H4 (cell line): Measurements from ENCODE around the gene OAF. TPM values are rescaled to one million over a fixed set of nuclear protein-coding genes. Genes with fewer than 3 reads are reported as not detected.
"Not testable (repeated sequence)": the region's sequence is repeated elsewhere in the genome, so short reads cannot be mapped to it uniquely, and the experiment has no call there.

ENCODE experiments used
- DNase-seq: peaks from one replicate; pipeline ENCODE4 v3.0.0-alpha.2; 2015; ENCODE audit warnings: low spot score
- total RNA-seq: library from RNA; depleted of rRNA; stranded (reverse); fragments of >200 nt; shearing (Covaris generic); gene quantifications from 2 replicates; pipeline ENCODE4 v1.2.3, GENCODE V29; 2014

Gene OAF
- total RNA-seq, 1 experiment from 2014 or later = 33.5 TPM

DNA sequence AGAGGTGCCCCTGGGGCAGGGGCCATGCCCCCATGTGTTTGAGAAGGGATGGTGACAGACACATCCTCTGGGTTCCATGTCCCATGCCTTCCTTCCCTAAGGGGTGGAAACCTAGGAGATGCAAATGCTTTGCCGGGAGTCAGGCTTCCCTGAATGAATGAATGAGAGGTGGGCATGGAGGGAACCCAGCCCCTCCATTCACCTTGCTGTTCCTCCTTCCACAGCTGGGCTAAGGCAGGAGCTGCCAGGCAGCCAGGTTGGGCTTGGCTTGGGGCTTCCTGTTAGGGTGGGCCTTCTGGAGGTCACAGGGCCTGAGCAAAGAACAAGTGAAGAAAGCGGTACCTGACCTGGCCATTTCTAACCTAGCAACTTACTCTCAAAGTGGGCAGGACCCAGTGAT, 30.0 kb downstream of the OAF start:
- no peak for DNase-seq

DNA sequence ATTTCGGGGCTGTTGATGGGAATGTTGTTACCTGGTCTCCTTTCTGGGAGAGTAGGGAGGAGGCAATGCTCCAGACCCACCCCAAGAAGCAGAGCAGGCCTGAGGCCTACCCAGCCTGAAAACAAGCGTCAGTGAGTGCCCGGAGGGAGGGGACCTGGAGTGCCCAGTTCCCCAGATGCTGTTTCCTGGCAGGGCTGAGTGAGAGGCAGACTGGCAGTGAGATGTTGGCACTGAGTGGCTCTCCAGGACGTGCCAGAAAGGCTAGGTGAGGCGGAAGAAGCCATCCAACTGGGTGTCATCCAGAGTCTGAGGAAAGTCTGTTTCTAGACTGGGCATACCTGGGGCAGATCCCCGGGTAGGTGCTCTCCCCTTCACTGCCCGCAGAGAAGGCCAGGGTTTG, 30.4 kb downstream of the OAF start:
- no peak for DNase-seq

DNA sequence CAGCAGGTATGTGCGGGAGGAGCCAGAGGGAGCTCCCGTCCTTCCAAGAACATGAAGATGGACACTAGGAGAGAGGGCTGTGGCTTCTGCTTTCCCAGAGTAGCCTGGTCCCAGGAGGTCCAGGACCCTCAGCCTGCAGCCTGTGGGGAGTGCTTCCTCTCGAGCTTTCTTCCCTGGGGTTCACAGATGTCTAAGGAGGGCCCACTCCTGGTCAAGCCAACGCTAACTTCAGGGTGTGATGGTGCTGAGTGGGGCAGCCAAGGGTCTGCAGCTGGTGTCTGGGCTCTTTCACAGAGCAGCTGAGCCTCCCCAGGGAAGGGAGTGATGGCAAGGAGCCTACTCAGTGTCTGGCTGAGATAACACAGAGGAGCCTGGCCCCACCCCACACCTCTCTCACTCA, 32.4 kb downstream of the OAF start:
- no peak for DNase-seq

DNA sequence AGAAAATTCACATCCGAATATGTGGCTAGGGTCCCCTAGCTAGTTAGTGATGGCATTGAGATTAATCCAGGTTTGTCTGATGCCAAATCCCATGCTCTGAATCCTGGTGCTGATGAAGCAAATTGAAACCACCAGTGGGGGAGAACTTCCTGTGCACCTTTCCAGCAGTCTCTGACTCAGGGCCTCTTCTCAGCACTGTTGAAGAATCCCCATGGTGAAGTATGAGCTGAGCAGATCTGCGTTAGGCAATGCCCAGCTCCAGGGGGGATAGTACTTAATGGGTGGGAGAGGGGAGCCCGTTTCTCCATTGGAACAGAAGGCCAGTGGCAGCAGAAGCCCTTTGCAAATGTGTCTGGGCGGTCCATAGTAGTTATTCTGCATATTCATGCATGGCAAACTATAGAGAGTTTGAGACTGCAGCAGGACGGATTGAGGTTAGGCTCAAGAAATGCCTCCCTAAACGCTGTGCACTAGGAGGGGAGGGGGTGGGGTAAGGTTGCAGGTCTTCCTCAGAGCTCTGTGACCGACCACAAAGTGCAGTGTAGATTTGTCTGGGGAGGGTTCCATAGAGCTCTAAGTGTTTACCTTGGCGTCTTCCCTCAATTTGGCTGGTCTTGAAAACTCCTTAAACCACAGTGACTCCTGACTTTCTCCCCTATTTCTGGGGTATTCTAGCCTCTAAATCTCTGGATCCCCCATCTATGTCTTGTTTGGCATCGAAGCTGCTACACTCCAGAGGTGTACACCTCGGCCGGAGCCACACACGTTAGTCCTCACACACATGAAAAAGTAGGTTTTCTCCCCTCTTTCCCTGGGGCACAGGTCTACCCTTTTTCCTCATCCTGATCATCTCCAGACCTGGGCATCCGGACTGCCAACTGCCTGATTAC, 33.9 kb downstream of the OAF start:
- DNase-seq = no peak

DNA sequence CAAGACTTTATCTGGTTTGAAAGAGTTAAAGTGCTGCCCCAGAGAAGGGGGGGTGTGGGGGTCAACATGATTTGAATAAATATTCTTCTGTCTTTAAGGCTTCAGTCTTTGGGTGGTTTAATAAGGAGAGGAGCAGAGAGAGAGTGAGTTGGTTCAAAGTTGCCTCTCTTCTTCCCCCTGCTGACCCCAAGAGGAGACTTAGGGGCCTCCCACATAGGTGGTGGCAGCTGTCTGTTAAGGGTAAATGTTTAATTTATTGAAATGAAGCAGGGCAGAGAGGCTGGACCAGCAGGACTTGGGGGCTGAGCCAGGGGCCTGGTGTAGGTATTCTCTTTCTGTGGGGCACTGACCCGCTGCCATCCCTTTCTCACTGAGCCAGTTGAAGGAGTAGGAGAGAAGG, 34.6 kb downstream of the OAF start:
- DNase-seq = no peak

DNA sequence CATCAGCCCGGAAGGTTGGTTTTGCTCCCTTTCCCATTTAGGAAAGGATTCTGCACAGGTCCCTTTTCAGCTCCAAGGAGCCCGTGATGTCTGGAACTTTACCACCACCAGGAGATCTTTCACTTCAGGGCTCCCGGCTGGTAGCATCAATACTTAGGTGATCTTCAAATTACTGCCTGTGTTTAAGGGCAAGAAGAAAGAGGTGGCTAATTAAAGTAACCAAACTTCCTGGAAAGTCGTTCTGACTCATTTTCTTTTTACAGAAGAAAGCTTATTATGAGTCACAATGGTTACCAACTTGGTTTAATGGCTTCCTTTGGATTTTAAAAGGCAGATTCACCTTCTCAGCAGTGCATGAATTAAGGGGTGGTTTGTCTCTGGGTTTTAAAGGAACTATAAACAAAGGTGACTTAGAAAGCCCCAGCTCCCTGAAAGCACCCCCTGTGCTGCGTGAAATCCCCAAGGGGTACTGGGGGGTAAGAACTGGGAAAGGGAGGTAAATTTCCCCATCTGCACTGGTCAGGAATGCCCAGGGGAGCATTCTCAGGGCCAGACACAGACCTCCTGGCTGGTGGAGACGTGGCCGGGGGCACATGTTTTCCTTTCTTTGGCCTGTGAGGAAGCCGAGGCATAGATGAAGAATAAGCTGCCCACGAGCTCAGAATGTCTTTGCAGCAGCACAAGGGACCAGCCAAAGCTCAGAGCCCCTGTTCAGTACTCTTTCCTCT, 37.9 kb downstream of the OAF start:
- DNase-seq = peak; percentile 55

DNA sequence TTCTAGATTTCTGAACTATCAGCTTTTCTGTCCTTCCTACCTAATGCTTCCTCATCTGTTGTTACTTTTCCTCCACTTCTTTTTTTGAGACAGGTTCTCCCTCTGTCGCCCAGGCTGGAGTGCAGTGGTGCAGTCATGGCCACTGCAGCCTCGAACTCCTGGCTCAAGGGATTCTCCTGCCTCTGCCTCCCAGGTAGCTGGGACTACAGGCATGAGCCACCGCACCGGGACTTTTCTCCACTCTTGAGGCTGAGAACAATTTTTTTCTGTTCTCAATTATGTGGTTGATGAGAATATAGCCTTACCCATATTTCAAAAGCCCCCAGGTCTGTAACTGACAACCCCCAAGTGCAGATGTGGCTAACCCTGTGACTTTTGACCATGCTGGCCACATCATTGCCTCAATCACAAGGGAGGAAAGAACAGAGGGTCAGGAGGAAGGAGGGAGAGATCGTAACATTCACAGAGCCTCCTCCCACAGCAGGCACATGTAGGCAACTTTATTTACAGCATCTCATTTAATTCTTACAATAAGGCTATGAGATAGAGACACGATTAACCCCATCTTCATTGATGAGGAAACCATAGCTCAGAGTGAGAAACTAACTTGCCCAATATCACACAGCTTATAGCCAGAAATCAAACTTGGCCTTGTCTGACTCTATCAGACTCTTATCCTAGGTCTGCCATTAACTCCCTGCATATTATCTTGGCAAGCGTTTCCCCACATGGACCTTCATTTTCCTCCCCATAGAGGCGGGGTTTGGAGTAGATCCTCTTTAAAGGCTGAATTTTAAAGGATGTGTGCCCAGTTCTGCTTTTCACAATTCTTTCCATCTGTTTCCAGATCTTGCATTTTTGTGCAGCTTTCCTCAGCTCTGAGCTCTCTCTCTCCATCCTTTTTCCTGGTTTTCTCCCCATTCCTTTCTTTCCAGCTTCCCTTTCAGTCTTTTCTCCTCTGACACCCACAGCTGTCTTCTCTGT, 38.7 kb downstream of the OAF start:
- no peak for DNase-seq

DNA sequence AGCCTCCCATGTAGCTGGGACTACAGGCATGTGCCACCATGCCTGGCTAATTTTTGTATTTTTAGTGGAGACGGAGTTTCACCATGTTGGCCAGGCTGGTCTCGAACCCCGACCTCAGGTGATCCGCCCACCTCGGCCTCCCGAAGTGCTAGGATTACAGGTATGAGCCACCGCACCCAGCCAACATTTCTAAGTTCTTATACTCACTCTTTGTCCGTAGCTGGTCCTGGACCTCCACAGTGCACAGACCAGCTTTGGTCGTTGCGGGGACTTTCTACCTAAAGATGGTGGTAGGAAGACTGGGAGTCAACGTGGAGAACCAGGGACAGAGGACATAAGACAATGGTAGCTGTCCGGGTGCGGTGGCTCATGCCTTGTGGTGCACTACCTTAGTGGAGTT, 42.5 kb downstream of the OAF start:
- not testable (repeated sequence) for DNase-seq

DNA sequence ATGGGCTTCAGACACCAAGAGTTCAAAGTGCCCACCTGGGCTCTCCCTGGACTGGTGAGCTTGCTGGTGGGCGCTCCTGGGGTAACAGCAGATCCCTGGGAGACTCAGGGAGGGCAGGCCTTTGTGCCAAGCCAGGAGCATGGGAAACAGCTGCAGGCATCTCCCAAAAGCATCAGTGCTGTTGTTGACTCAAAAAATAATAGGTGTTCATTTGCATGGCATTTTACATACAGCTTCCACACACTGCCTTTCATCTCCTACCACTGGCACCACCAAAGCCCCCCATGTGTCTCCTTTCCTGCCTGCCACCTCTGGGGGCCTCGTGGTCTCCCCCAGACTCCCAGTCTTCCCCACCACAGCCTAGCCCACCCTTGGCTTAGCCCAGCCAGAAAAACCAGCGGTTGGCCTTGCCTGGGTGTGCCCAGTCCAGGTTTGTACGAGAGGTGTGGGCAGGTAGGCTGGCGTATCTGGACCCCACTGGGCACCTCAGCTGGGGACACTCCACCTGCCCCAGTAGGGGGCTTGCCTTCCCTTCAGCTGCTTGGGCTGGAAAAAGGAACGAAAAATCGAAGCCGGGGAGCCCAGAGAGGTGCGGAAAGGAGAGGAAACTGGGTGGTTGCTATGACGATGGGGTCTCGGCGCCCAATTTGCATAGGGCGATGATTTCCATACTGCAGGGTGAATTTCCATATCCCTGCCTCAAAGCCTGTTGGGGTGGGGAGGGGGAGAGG, 44.1 kb downstream of the OAF start:
- DNase-seq = no peak

DNA sequence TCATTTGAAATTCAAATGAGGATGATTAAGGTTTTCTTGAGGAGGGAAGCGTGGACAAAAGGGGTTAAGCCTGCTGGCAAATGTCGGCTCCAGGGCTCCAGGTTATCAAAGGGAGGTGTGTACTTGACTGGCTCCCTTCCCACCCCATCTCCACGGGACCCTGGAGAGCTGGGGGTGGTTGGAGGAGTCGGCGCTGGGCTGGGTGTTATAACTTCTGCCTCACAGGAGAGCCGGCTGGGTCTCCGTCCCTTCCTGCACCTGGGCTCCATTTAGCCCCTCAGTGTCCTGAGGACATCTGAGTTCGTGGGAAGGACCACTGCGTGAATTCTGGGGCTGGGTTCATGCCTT, 44.7 kb downstream of the OAF start:
- DNase-seq = no peak

DNA sequence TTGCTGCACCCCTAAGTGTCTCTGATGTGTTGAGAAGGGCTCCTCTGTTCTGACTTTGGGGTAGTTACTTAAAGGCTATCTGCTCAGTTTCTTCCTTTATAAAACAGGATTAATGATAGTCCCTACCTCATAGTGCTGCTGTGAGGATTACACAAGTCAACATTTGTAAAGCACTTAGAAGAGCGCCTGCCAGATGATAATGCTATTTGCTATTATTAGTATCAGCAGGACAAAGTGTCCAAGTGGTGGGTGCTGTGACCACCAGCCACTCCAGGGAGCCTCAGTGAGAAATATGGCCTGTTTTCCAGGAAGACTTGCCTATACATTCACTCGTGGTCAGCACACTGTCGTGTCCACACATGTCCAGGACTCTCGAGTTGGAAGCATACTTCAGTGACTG, 45.3 kb downstream of the OAF start:
- no peak for DNase-seq

DNA sequence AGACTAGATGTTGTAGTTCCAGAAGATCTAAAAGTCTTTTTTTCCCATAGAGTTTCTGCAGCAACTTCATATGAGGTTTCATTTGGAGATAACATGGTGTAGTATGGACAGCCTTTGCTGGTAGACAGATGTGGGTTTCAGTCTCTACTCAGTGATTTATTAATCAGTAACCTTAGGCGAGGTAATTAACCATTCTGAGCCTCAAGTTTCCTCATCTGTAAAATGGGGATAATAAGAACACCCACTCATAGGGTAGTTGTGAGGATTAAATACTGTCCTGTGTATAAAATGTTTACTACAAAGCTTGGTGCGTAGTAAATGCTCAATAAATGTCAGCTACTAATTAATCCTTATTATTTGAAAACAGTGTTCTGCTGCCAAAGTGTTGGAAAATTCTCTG, 45.9 kb downstream of the OAF start:
- DNase-seq = no peak

DNA sequence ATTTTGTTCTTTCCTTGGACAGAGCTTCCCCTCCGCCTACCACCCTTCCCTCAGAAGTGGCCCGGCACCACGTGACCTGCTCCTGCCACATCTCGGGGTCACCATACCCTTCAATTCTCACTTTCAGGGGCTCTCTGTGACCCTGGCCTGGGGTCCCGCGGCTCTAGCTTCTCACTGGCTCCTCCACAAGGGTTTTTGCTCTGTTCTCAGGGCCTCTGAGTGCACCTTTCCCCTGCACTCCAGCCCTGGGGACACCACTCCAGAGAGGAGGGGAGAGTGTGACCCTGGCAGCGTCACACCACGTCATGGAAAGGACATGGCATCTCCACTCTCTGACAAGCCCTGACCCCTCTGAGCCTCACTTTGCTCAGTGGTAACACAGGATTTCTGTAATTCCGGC, 46.5 kb downstream of the OAF start:
- no peak for DNase-seq

DNA sequence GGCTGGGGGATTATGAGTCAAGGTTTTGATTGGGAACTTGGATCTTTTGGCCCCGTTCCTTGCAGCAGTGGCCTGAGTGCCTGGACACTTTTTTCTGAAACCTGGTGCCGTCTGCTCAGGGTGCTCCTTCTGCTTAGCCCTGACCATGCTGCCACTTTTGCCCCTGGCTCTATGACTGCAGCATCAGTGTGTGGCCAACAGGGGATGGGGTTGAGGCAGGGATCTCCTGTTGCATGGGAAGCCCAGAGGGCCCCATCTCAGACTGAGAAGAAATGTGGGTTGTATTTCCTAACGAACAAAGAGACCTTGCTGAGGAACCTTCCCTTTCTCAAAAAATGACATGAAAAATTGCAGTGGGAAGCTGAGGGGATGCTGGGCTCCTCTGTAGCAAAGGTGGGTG, 47.8 kb downstream of the OAF start:
- no peak for DNase-seq

DNA sequence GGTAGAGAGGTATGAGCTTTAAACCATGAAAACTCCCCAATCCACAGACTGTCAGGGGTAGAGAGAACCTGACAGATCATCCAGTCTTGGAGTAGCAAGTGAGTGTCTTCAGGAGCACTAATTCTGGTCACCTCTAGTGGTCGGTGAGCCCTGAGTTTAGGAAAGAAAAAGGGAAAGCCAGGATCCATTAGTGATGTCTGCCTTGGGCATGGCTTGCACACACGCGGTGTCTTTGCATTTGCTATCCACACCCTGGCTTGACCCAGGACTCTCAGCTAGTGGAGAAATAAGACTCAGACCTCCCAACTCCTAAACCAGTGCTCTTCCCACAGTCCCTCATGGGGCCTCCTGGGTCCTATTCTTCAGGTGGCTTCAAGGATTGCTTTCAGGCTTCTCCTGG, 48.4 kb downstream of the OAF start:
- DNase-seq = no peak

DNA sequence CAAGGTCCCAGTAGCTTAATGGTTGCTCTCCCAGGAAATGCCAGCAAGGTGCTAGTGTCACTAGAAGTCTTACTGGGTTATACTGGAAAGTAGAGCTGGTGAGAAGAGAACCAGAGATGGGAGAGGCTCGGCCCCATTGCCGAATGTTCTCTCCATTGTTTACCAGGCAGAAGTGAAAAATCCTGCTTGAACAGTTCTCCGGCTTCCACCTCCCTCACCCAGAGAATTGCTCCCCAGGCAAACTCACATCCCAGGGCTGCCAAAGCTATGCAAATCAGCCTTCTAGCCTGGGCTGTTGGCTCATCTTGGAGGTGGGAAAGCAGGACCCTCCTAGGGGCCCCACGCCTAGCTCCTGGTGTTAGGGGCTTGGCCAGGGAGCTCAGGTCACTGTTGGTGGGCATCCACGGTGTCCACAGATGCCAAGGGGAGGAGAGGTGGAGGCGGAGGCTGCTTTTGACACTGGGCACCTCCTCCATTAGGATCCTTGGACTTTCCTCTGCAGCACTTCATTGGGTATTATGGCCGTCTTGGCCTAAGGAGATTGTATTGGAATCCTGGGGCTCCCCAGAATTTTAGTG, 49.2 kb downstream of the OAF start:
- DNase-seq = no peak

DNA sequence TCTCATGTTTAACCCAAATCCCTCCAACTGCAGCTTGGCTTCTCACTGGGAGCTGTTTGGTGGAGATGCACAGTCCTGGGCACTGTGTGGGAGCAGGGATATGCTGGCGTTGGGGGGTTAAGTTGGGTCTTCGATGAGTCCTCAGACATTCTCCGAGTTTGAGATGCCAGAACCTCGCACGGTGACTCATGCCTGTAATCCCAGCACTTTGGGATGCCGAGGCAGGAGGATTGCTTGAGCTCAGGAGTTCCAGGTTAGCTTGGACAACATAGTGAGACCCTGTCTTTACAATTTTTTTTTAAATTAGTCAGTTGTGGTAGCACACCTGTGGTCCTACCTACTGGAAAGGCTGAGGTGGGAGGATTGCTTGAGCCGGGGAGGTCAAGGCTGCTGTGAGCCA, 49.8 kb downstream of the OAF start:
- no peak for DNase-seq

DNA sequence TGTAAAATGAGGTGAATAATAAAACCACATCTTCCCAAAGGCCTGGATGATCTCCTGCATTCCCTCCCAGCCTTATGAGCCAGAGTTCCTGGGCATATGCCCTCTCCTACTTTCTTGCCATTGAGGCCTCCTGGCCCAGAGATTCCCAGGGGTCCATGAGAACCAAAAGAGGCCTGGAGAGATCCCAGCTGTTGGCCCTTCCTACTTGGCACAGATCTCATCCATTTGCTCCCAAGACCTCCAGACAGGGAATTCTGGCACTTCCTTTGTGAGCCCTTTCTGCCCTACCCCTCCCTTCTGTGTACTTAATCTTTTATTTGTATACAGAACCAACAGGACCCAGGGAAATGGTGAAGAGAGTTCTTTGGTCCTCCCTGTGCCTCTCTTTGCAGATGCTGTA, 50.5 kb downstream of the OAF start:
- no peak for DNase-seq

DNA sequence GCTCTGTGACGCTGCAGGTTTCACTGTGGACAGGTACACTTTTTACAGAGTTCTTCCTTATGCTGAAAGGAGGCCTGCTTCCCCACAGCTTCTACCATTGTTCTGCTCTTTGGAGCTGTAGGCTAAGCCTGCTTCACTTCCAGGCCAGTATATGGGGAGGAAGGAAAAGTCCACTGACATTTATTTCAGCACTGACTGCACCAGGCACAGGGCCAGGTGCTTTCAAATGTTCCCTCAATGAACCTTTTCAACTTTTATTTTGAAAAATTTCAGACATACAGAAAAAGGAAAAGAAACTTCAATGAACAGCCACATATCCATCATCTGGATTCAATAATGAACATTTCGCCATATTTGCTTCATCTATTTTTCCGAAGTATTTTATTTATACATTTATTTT, 51.1 kb downstream of the OAF start:
- no peak for DNase-seq

DNA sequence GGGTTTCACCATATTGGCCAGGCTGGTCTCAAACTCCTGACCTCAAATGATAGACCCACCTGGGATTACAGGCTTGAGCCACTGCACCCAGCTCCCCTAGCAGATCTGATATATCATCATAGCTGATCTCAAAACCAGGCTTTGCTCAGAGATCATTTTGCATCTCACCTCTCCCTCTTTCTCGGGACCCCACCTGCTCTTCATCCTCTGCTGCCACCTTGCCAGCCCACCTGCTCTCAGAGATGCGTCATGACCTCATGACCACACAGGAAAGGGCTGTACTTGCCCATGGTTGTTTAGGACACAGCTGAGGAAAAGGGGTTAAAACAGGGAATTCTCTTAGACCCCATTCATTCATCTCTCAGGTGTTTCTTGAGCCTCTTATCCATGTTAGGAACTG, 56.5 kb downstream of the OAF start:
- DNase-seq = no peak

DNA sequence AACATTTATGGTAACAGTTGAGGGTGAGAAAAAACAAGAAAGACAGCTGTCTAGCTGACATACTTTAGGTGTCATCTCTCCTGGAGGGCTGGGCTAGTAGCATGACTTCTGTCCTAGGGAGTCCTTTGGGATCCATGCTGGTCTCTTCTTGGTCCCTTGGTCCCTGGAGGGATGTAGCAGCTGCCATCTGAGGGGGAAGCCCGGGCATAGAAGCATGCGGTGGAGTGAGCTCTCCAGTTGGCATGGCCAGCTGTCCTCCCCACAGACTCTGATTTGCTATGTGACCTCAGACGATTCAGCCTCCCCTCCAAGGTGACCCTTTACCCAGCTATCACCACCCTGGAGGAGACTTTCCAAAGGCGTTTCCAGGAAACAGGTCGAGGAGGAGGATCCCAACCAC, 57.9 kb downstream of the OAF start:
- no peak for DNase-seq
